ENCODE data around the gene ID2. TPM values are rescaled to one million over a fixed set of nuclear protein-coding genes. Genes with fewer than 3 reads are reported as not detected.

Gene ID2
- total RNA-seq, 1 experiment from 2014 or later = 2.1 TPM

DNA sequence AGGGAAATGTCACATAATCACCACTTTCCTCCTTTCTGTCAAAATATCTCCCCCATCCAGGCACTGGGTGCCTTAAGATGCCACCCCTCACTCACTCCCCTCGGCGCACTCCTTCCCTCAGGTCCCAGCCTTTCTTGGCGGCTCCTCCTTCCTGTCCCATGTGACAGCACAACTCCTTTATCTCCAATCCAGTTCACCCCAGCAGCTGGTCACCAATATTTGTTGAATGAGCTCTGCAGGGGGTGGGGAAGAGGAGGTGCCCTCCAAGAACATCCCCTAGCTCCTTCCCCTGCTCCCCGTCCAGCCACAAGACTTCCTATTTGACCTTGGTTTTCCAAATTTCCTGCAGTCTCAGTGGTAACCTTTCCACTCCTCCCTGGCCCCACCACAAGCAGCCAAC lies 31.6 kb upstream of the ID2 start:
- ChIA-PET CTCF (no interaction called here), POLR2A (no interaction called here)
- ATAC-seq (no peak), DNase-seq (ENCODE audit: low read depth, low spot score) (no peak)
- Histone ChIP-seq H3K4me1 (ENCODE audit: control insufficient read depth, insufficient read depth, low read length) (no peaks in the 10 kb centered on the region), H3K4me3 (ENCODE audit: low read depth in 2 of 2, low read length in 2 of 2) (no peak overlapping the region), H3K9me3 (ENCODE audit: control insufficient read depth, insufficient read depth, low read depth, low read length) (no peaks in the 10 kb centered on the region), H3K27ac (ENCODE audit: low read length) (no peak overlapping the region), H3K36me3 (ENCODE audit: control insufficient read depth, insufficient read depth, low read length) (no peaks in the 10 kb centered on the region), H3K27me3 (ENCODE audit: control insufficient read depth, insufficient read depth, low read length) (no peaks in the 10 kb centered on the region)
- in situ Hi-C loops (cut with HindIII; ENCODE audit: low pct_unique_long_range_greater_than_20kb, low sequenced_read_pairs) = no loop called here
- TF ChIP-seq POLR2AphosphoS5 (IDR thresholded peaks at IDR 0.05; ENCODE audit: low read depth, low read length) (no peak), SIN3A (IDR thresholded peaks at IDR 0.05; ENCODE audit: borderline replicate concordance, insufficient read depth, low read depth, low read length) (no peak)
- BruUV-seq (replicated peaks) = no TSS peak
- intact Hi-C loops (cut with micrococcal nuclease; ENCODE audit: unreplicated experiment) = no loop called here

DNA sequence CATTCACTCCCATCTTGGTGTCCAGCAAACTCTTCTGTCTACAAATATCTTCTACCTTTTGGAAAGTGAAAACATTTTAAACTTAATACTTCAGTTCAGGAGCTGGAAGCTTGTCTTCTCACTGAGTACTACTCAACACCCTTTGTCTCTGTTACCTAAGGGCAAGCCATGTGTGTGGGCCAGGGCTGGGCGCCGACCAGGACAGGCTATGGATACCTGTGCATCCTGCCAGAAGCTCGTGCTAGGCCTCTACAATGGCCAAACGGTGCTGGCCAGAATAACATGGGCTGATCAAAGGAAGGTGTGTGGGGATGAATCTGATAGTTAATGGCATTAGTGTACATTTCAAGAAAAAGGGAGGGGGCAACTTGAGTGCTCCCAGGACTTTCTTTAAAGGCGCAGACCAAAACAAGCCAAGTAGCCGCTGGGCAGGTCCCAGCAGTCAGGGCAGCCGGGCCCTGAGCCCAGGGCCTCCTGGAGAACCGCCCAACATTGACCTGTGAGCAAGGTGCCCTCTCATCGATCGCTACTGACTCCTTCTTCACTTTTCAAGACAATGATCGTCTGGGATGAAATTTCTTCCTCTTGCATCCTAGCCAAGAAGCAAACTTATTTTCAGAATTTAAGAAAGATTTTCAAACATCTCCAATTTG lies 29.0 kb upstream of the ID2 start:
- Histone ChIP-seq H3K4me3 (ENCODE audit: low read depth in 2 of 2, low read length in 2 of 2) (no peak overlapping the region), H3K9me3 (ENCODE audit: control insufficient read depth, insufficient read depth, low read depth, low read length) (no peaks in the 10 kb centered on the region), H3K36me3 (ENCODE audit: control insufficient read depth, insufficient read depth, low read length) (no peaks in the 10 kb centered on the region), H3K27me3 (ENCODE audit: control insufficient read depth, insufficient read depth, low read length) (no peaks in the 10 kb centered on the region), H3K4me1 (ENCODE audit: control insufficient read depth, insufficient read depth, low read length) (no peaks in the 10 kb centered on the region), H3K27ac (ENCODE audit: low read length) (no peak overlapping the region)
- ChIA-PET POLR2A (interaction anchor here (0.6 kb wide), 1 partner anchor 48 kb away, joined by 3 read pairs; no protein-coding TSS in a partner anchor), CTCF (no interaction called here)
- intact Hi-C loops (cut with micrococcal nuclease; ENCODE audit: unreplicated experiment) (no loop called here), in situ Hi-C loops (cut with HindIII; ENCODE audit: low pct_unique_long_range_greater_than_20kb, low sequenced_read_pairs) (no loop called here)
- ATAC-seq = no peak
- no peak for TF ChIP-seq POLR2AphosphoS5 (IDR thresholded peaks at IDR 0.05; ENCODE audit: low read depth, low read length)
- TF ChIP-seq, protein P1, sequence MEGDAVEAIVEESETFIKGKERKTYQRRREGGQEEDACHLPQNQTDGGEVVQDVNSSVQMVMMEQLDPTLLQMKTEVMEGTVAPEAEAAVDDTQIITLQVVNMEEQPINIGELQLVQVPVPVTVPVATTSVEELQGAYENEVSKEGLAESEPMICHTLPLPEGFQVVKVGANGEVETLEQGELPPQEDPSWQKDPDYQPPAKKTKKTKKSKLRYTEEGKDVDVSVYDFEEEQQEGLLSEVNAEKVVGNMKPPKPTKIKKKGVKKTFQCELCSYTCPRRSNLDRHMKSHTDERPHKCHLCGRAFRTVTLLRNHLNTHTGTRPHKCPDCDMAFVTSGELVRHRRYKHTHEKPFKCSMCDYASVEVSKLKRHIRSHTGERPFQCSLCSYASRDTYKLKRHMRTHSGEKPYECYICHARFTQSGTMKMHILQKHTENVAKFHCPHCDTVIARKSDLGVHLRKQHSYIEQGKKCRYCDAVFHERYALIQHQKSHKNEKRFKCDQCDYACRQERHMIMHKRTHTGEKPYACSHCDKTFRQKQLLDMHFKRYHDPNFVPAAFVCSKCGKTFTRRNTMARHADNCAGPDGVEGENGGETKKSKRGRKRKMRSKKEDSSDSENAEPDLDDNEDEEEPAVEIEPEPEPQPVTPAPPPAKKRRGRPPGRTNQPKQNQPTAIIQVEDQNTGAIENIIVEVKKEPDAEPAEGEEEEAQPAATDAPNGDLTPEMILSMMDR (IDR thresholded peaks at IDR 0.05) = no peak
- no peak for TF ChIP-seq SIN3A (IDR thresholded peaks at IDR 0.05; ENCODE audit: borderline replicate concordance, insufficient read depth, low read depth, low read length)
- no peak for TF ChIP-seq TCF7L2 (IDR thresholded peaks at IDR 0.05; ENCODE audit: low read depth, low read length)
- TF ChIP-seq, protein P2, sequence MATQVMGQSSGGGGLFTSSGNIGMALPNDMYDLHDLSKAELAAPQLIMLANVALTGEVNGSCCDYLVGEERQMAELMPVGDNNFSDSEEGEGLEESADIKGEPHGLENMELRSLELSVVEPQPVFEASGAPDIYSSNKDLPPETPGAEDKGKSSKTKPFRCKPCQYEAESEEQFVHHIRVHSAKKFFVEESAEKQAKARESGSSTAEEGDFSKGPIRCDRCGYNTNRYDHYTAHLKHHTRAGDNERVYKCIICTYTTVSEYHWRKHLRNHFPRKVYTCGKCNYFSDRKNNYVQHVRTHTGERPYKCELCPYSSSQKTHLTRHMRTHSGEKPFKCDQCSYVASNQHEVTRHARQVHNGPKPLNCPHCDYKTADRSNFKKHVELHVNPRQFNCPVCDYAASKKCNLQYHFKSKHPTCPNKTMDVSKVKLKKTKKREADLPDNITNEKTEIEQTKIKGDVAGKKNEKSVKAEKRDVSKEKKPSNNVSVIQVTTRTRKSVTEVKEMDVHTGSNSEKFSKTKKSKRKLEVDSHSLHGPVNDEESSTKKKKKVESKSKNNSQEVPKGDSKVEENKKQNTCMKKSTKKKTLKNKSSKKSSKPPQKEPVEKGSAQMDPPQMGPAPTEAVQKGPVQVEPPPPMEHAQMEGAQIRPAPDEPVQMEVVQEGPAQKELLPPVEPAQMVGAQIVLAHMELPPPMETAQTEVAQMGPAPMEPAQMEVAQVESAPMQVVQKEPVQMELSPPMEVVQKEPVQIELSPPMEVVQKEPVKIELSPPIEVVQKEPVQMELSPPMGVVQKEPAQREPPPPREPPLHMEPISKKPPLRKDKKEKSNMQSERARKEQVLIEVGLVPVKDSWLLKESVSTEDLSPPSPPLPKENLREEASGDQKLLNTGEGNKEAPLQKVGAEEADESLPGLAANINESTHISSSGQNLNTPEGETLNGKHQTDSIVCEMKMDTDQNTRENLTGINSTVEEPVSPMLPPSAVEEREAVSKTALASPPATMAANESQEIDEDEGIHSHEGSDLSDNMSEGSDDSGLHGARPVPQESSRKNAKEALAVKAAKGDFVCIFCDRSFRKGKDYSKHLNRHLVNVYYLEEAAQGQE (IDR thresholded peaks at IDR 0.05; ENCODE audit: insufficient read depth in 1 of 2, low read depth in 2 of 2, low read length in 1 of 2) = no peak
- DNase-seq (ENCODE audit: low read depth, low spot score) = no peak
- no TSS peak for BruUV-seq (replicated peaks)

DNA sequence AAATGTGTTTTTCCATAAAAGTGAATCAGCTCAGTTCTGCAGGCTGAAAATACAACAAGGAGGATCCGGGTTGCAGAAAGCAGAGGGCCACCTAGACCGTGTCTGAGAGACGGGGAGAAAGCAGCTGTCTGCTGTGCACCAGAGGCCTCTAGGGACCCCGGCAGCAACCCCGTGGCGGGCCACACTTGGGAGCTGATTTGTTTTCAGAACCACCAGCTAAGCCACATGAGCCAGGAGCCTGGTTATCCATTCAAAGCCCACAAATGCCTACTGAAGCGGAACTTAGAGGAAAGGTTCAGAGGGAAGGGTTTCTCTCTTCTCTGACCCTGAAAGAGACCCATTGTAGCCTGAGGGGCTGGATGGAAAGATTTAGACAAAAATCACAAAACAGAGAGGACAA lies 28.4 kb upstream of the ID2 start:
- intact Hi-C loops (cut with micrococcal nuclease; ENCODE audit: unreplicated experiment) (no loop called here), in situ Hi-C loops (cut with HindIII; ENCODE audit: low pct_unique_long_range_greater_than_20kb, low sequenced_read_pairs) (no loop called here)
- H3K36me3 ChIP-seq (ENCODE audit: control insufficient read depth, insufficient read depth, low read length) = no peaks in the 10 kb centered on the region
- no peak for ATAC-seq
- no peak overlapping the region for H3K4me3 ChIP-seq (ENCODE audit: low read depth in 2 of 2, low read length in 2 of 2)
- no peak for TF ChIP-seq SIN3A (IDR thresholded peaks at IDR 0.05; ENCODE audit: borderline replicate concordance, insufficient read depth, low read depth, low read length)
- TF ChIP-seq, protein P2 (IDR thresholded peaks at IDR 0.05; ENCODE audit: insufficient read depth in 1 of 2, low read depth in 2 of 2, low read length in 1 of 2) = no peak
- no peaks in the 10 kb centered on the region for H3K4me1 ChIP-seq (ENCODE audit: control insufficient read depth, insufficient read depth, low read length)
- no peaks in the 10 kb centered on the region for H3K27me3 ChIP-seq (ENCODE audit: control insufficient read depth, insufficient read depth, low read length)
- no peaks in the 10 kb centered on the region for H3K9me3 ChIP-seq (ENCODE audit: control insufficient read depth, insufficient read depth, low read depth, low read length)
- H3K27ac ChIP-seq (ENCODE audit: low read length) = no peak overlapping the region
- CTCF ChIA-PET = no interaction called here
- no peak for DNase-seq (ENCODE audit: low read depth, low spot score)
- POLR2A ChIA-PET = no interaction called here
- BruUV-seq (replicated peaks) = no TSS peak
